ENCODE results near the gene PARVB. TPM values are rescaled to one million over a fixed set of nuclear protein-coding genes. Genes with fewer than 3 reads are reported as not detected.
A peak's percentile ranks its signal among the peaks of the same experiment; 100 is the strongest.

PARVB gene
- total and polyA plus RNA-seq, 2 donors (not counting 1 experiment from before 2014, with no cell fraction given): 12.1 to 47.3 TPM

- no peak for DNase-seq (ENCODE audit: low read depth in 2 of 2)
- Histone ChIP-seq H3K79me2 (ENCODE audit: control insufficient read depth, insufficient read depth, low read length) (peaks cover 12% of the 10 kb centered on the region), H3K27me3 (ENCODE audit: control insufficient read depth, insufficient read depth, low read length) (no peaks in the 10 kb centered on the region), H3K36me3 (ENCODE audit: control insufficient read depth, insufficient read depth, low read length) (no peaks in the 10 kb centered on the region), H4K20me1 (ENCODE audit: control insufficient read depth, extremely low read depth, insufficient read depth, low read length) (no peaks in the 10 kb centered on the region), H3K9ac (ENCODE audit: insufficient read depth, low read length) (no peak overlapping the region), H2AFZ (ENCODE audit: low read length) (no peak overlapping the region), H3K4me3 (replicated peaks in 1 of 4; ENCODE audit: control extremely low read depth in 1 of 4, insufficient read depth in 1 of 4, low read depth in 3 of 4, low read length in 4 of 4) (no peak overlapping the region), H3K9me3 (ENCODE audit: control insufficient read depth, insufficient read depth, low read depth, low read length) (no peaks in the 10 kb centered on the region), H3K4me2 (ENCODE audit: extremely low read depth, insufficient read depth, low read length) (no peak overlapping the region), H3K27ac (ENCODE audit: insufficient read depth, low read length) (peak overlapping the region; percentile 80), H3K4me1 (ENCODE audit: control insufficient read depth, extremely low read depth, insufficient read depth, low read length) (peaks cover 5% of the 10 kb centered on the region)
- TF ChIP-seq CTCF (conservative IDR thresholded peaks at IDR 0.05 in 1 of 2, IDR thresholded peaks at IDR 0.05 in 1 of 2; ENCODE audit: low read depth in 1 of 2, low read length in 2 of 2) (no peak), EZH2 (IDR thresholded peaks at IDR 0.05; ENCODE audit: low read length, missing control alignments) (no peak)
Observed at GRCh38 chr22:44026066-44026629, 2.0 kb downstream of the PARVB start.

- Histone ChIP-seq H3K9ac (ENCODE audit: insufficient read depth, low read length) (peak overlapping the region; percentile 62), H3K36me3 (ENCODE audit: control insufficient read depth, insufficient read depth, low read length) (no peaks in the 10 kb centered on the region), H3K27ac (ENCODE audit: insufficient read depth, low read length) (peak overlapping the region; percentile 80), H3K4me1 (ENCODE audit: control insufficient read depth, extremely low read depth, insufficient read depth, low read length) (peaks cover 2% of the 10 kb centered on the region), H2AFZ (ENCODE audit: low read length) (peak overlapping the region; percentile 51), H3K27me3 (ENCODE audit: control insufficient read depth, insufficient read depth, low read length) (no peaks in the 10 kb centered on the region), H3K79me2 (ENCODE audit: control insufficient read depth, insufficient read depth, low read length) (peaks cover 12% of the 10 kb centered on the region), H3K9me3 (ENCODE audit: control insufficient read depth, insufficient read depth, low read depth, low read length) (no peaks in the 10 kb centered on the region), H4K20me1 (ENCODE audit: control insufficient read depth, extremely low read depth, insufficient read depth, low read length) (no peaks in the 10 kb centered on the region), H3K4me2 (ENCODE audit: extremely low read depth, insufficient read depth, low read length) (no peak overlapping the region), H3K4me3 (replicated peaks in 1 of 4; ENCODE audit: control extremely low read depth in 1 of 4, insufficient read depth in 1 of 4, low read depth in 3 of 4, low read length in 4 of 4) (no peak overlapping the region)
- peak; percentile 57 to 69 for DNase-seq (ENCODE audit: low read depth in 2 of 2)
- TF ChIP-seq CTCF (conservative IDR thresholded peaks at IDR 0.05 in 1 of 2, IDR thresholded peaks at IDR 0.05 in 1 of 2; ENCODE audit: low read depth in 1 of 2, low read length in 2 of 2): no peak
- no peak for TF ChIP-seq EZH2 (IDR thresholded peaks at IDR 0.05; ENCODE audit: low read length, missing control alignments)
Observed at GRCh38 chr22:44026630-44027511, 2.8 kb downstream of the PARVB start.

- H3K4me1 ChIP-seq (ENCODE audit: control insufficient read depth, extremely low read depth, insufficient read depth, low read length): peaks cover 2% of the 10 kb centered on the region
Observed at GRCh38 chr22:44028091-44028490, 4.0 kb downstream of the PARVB start.

More at GRCh38 chr22:44028091-44028490, 4.0 kb downstream of the PARVB start:
- H3K36me3 ChIP-seq (ENCODE audit: control insufficient read depth, insufficient read depth, low read length): no peaks in the 10 kb centered on the region
- no peak overlapping the region for H2AFZ ChIP-seq (ENCODE audit: low read length)
- peaks cover 10% of the 10 kb centered on the region for H3K79me2 ChIP-seq (ENCODE audit: control insufficient read depth, insufficient read depth, low read length)
- no peaks in the 10 kb centered on the region for H4K20me1 ChIP-seq (ENCODE audit: control insufficient read depth, extremely low read depth, insufficient read depth, low read length)
- no peak for DNase-seq (ENCODE audit: low read depth in 2 of 2)
- no peaks in the 10 kb centered on the region for H3K27me3 ChIP-seq (ENCODE audit: control insufficient read depth, insufficient read depth, low read length)
- no peak overlapping the region for H3K27ac ChIP-seq (ENCODE audit: insufficient read depth, low read length)
- no peaks in the 10 kb centered on the region for H3K9me3 ChIP-seq (ENCODE audit: control insufficient read depth, insufficient read depth, low read depth, low read length)
- H3K9ac ChIP-seq (ENCODE audit: insufficient read depth, low read length): no peak overlapping the region
- no peak overlapping the region for H3K4me2 ChIP-seq (ENCODE audit: extremely low read depth, insufficient read depth, low read length)
- TF ChIP-seq CTCF (conservative IDR thresholded peaks at IDR 0.05 in 1 of 2, IDR thresholded peaks at IDR 0.05 in 1 of 2; ENCODE audit: low read depth in 1 of 2, low read length in 2 of 2) (no peak), EZH2 (IDR thresholded peaks at IDR 0.05; ENCODE audit: low read length, missing control alignments) (no peak)
- no peak overlapping the region for H3K4me3 ChIP-seq (replicated peaks in 1 of 4; ENCODE audit: control extremely low read depth in 1 of 4, insufficient read depth in 1 of 4, low read depth in 3 of 4, low read length in 4 of 4)
